DLD1 (cell line): ENCODE data around the gene EGFL7.

ENCODE experiments used
- in situ Hi-C: cut with HindIII; loops from 2 replicates; pipeline ENCODE4 v1.10.0; 2017; ENCODE audit warnings: low sequenced_read_pairs

EGFL7 gene

GRCh38 chr9:136643596-136644342 lies 18.9 kb upstream of the EGFL7 start:
- in situ Hi-C loops, result loop anchor here (5.0 kb wide), 1 partner anchor 156 kb away; no protein-coding TSS in a partner anchor

GRCh38 chr9:136644343-136644592 lies 18.4 kb upstream of the EGFL7 start:
- in situ Hi-C loops, result loop anchor here (5.0 kb wide), 1 partner anchor 157 kb away; no protein-coding TSS in a partner anchor

- in situ Hi-C loops, result loop anchor here (5.0 kb wide), 1 partner anchor 157 kb away; no protein-coding TSS in a partner anchor
Measured at GRCh38 chr9:136644593-136645351, 17.9 kb upstream of the EGFL7 start.

GRCh38 chr9:136645352-136645902 lies 17.3 kb upstream of the EGFL7 start:
- in situ Hi-C loops, result no loop called here

GRCh38 chr9:136645903-136646754 lies 16.6 kb upstream of the EGFL7 start:
- in situ Hi-C loops, result no loop called here

GRCh38 chr9:136646827-136647711 lies 15.6 kb upstream of the EGFL7 start:
- in situ Hi-C loops, result no loop called here

GRCh38 chr9:136648751-136649150 lies 14.0 kb upstream of the EGFL7 start:
- in situ Hi-C loops, result no loop called here

GRCh38 chr9:136650021-136650420 lies 12.7 kb upstream of the EGFL7 start:
- in situ Hi-C loops, result no loop called here

GRCh38 chr9:136650648-136651047 lies 12.1 kb upstream of the EGFL7 start:
- in situ Hi-C loops, result no loop called here

GRCh38 chr9:136651860-136652259 lies 10.9 kb upstream of the EGFL7 start:
- in situ Hi-C loops, result no loop called here

- in situ Hi-C loops, result no loop called here
Measured at GRCh38 chr9:136653323-136654079, 9.2 kb upstream of the EGFL7 start.

GRCh38 chr9:136654820-136655535 lies 7.7 kb upstream of the EGFL7 start:
- in situ Hi-C loops, result no loop called here

GRCh38 chr9:136655536-136656182 lies 7.1 kb upstream of the EGFL7 start:
- in situ Hi-C loops, result no loop called here

GRCh38 chr9:136656183-136656738 lies 6.5 kb upstream of the EGFL7 start:
- in situ Hi-C loops, result no loop called here

- in situ Hi-C loops, result no loop called here
Measured at GRCh38 chr9:136656795-136657611, 5.7 kb upstream of the EGFL7 start.

GRCh38 chr9:136657974-136658848 lies 4.5 kb upstream of the EGFL7 start:
- in situ Hi-C loops, result no loop called here
